CMK (cell line): Measurements from ENCODE around the gene XRCC5.
A peak's percentile ranks its signal among the peaks of the same experiment; 100 is the strongest.
"Not testable (repeated sequence)": the region's sequence is repeated elsewhere in the genome, so short reads cannot be mapped to it uniquely, and the experiment has no call there.

ENCODE experiments used
- DNase-seq: peaks from one replicate; pipeline ENCODE4 v3.0.0-alpha.2; 2010; ENCODE audit warnings: low read depth

The XRCC5 gene

GRCh38 chr2:216201692-216202306 is 92.7 kb downstream of the XRCC5 start:
- DNase-seq = no peak

GRCh38 chr2:216202626-216203250 is 93.6 kb downstream of the XRCC5 start:
- no peak for DNase-seq

- DNase-seq = no peak
These were observed 96.3 kb downstream of the XRCC5 start for GRCh38 chr2:216205486-216205885.

GRCh38 chr2:216206041-216206703 is 97.0 kb downstream of the XRCC5 start:
- no peak for DNase-seq

- no peak for DNase-seq
These were observed 97.7 kb downstream of the XRCC5 start for GRCh38 chr2:216206821-216207220.

- DNase-seq = not testable (repeated sequence)
These were observed 99.5 kb downstream of the XRCC5 start for GRCh38 chr2:216208661-216209060.

GRCh38 chr2:216210701-216211540 is 101.8 kb downstream of the XRCC5 start:
- peak; percentile 32 for DNase-seq

GRCh38 chr2:216211614-216212145 is 102.5 kb downstream of the XRCC5 start:
- DNase-seq = no peak

- DNase-seq = no peak
These were observed 105.6 kb downstream of the XRCC5 start for GRCh38 chr2:216214768-216215167.

GRCh38 chr2:216215658-216216390 is 106.7 kb downstream of the XRCC5 start:
- peak; percentile 12 for DNase-seq

GRCh38 chr2:216216951-216217903 is 108.1 kb downstream of the XRCC5 start:
- no peak for DNase-seq

GRCh38 chr2:216217904-216218260 is 108.7 kb downstream of the XRCC5 start:
- DNase-seq = no peak

- no peak for DNase-seq
These were observed 110.7 kb downstream of the XRCC5 start for GRCh38 chr2:216219861-216220260.

GRCh38 chr2:216220976-216221375 is 111.8 kb downstream of the XRCC5 start:
- DNase-seq = no peak

- no peak for DNase-seq
These were observed 112.7 kb downstream of the XRCC5 start for GRCh38 chr2:216221811-216222210.

- no peak for DNase-seq
These were observed 113.7 kb downstream of the XRCC5 start for GRCh38 chr2:216222650-216223352.

- no peak for DNase-seq
These were observed 115.2 kb downstream of the XRCC5 start for GRCh38 chr2:216224388-216224787.

GRCh38 chr2:216229277-216229914 is 120.2 kb downstream of the XRCC5 start:
- DNase-seq = no peak

- no peak for DNase-seq
These were observed 122.7 kb downstream of the XRCC5 start for GRCh38 chr2:216231867-216232266.
